ENCODE results near the gene CASKIN2.

CASKIN2 gene

GRCh38 chr17:75475851-75476250 is 39.5 kb downstream of the CASKIN2 start:
- Histone ChIP-seq H3K4me3 (ENCODE audit: insufficient read length, low read depth) (no peak overlapping the region), H3K27me3 (ENCODE audit: insufficient read depth, insufficient read length) (no peaks in the 10 kb centered on the region), H3K9ac (ENCODE audit: insufficient read length, low read depth) (no peak overlapping the region), H3K4me1 (ENCODE audit: insufficient read depth, insufficient read length) (peaks cover 20% of the 10 kb centered on the region), H3K9me3 (ENCODE audit: insufficient read depth, low read length) (no peaks in the 10 kb centered on the region), H3K36me3 (ENCODE audit: insufficient read depth, insufficient read length, low read length) (peaks cover 53% of the 10 kb centered on the region)
- TF ChIP-seq YY1 (IDR thresholded peaks at IDR 0.05; ENCODE audit: insufficient read depth, insufficient read length) (no peak), SUZ12 (IDR thresholded peaks at IDR 0.05; ENCODE audit: extremely low read depth, insufficient read depth, insufficient read length) (no peak), ZNF274 (IDR thresholded peaks at IDR 0.05; ENCODE audit: low read depth, low read length) (no peak)
- DNase-seq (ENCODE audit: low read depth, low spot score) = no peak

GRCh38 chr17:75475144-75475835 is 40.0 kb downstream of the CASKIN2 start:
- Histone ChIP-seq H3K9ac (ENCODE audit: insufficient read length, low read depth) (no peak overlapping the region), H3K4me1 (ENCODE audit: insufficient read depth, insufficient read length) (peaks cover 15% of the 10 kb centered on the region), H3K36me3 (ENCODE audit: insufficient read depth, insufficient read length, low read length) (peaks cover 50% of the 10 kb centered on the region), H3K9me3 (ENCODE audit: insufficient read depth, low read length) (no peaks in the 10 kb centered on the region), H3K27me3 (ENCODE audit: insufficient read depth, insufficient read length) (no peaks in the 10 kb centered on the region), H3K4me3 (ENCODE audit: insufficient read length, low read depth) (no peak overlapping the region)
- no peak for TF ChIP-seq SUZ12 (IDR thresholded peaks at IDR 0.05; ENCODE audit: extremely low read depth, insufficient read depth, insufficient read length)
- TF ChIP-seq ZNF274 (IDR thresholded peaks at IDR 0.05; ENCODE audit: low read depth, low read length) = no peak
- TF ChIP-seq YY1 (IDR thresholded peaks at IDR 0.05; ENCODE audit: insufficient read depth, insufficient read length) = no peak
- no peak for DNase-seq (ENCODE audit: low read depth, low spot score)

GRCh38 chr17:75474736-75475135 is 40.6 kb downstream of the CASKIN2 start:
- Histone ChIP-seq H3K27me3 (ENCODE audit: insufficient read depth, insufficient read length) (no peaks in the 10 kb centered on the region), H3K4me3 (ENCODE audit: insufficient read length, low read depth) (no peak overlapping the region), H3K9ac (ENCODE audit: insufficient read length, low read depth) (no peak overlapping the region), H3K36me3 (ENCODE audit: insufficient read depth, insufficient read length, low read length) (peaks cover 46% of the 10 kb centered on the region), H3K4me1 (ENCODE audit: insufficient read depth, insufficient read length) (peaks cover 9% of the 10 kb centered on the region), H3K9me3 (ENCODE audit: insufficient read depth, low read length) (no peaks in the 10 kb centered on the region)
- no peak for DNase-seq (ENCODE audit: low read depth, low spot score)
- no peak for TF ChIP-seq SUZ12 (IDR thresholded peaks at IDR 0.05; ENCODE audit: extremely low read depth, insufficient read depth, insufficient read length)
- no peak for TF ChIP-seq YY1 (IDR thresholded peaks at IDR 0.05; ENCODE audit: insufficient read depth, insufficient read length)
- no peak for TF ChIP-seq ZNF274 (IDR thresholded peaks at IDR 0.05; ENCODE audit: low read depth, low read length)

GRCh38 chr17:75473246-75473645 is 42.1 kb downstream of the CASKIN2 start:
- TF ChIP-seq YY1 (IDR thresholded peaks at IDR 0.05; ENCODE audit: insufficient read depth, insufficient read length) (no peak), SUZ12 (IDR thresholded peaks at IDR 0.05; ENCODE audit: extremely low read depth, insufficient read depth, insufficient read length) (no peak), ZNF274 (IDR thresholded peaks at IDR 0.05; ENCODE audit: low read depth, low read length) (no peak)
- peaks cover 3% of the 10 kb centered on the region for H3K4me1 ChIP-seq (ENCODE audit: insufficient read depth, insufficient read length)
- H3K36me3 ChIP-seq (ENCODE audit: insufficient read depth, insufficient read length, low read length) = peaks cover 50% of the 10 kb centered on the region
- no peaks in the 10 kb centered on the region for H3K27me3 ChIP-seq (ENCODE audit: insufficient read depth, insufficient read length)
- H3K9ac ChIP-seq (ENCODE audit: insufficient read length, low read depth) = no peak overlapping the region
- no peak for DNase-seq (ENCODE audit: low read depth, low spot score)
- no peak overlapping the region for H3K4me3 ChIP-seq (ENCODE audit: insufficient read length, low read depth)
- H3K9me3 ChIP-seq (ENCODE audit: insufficient read depth, low read length) = no peaks in the 10 kb centered on the region

DNA sequence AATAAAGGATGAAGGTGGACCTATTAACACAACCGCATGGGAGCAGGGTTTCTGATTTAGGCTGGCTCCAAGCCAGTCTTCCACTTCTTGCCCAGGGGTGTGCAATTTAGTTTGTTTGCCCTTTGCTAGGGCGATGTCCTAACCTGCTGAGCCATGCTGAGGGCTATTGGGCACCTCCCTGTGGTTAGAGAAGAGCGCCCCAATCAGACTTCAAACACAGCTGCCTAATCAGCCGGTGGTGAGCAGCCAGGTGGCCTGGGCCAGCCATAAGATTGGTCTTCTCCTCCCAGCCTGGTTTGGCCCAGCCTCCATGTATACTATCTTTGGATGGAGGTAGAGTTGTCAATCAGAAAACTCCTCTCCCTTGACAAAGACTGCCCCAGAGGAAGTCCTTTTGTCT is 43.2 kb downstream of the CASKIN2 start:
- Histone ChIP-seq H3K36me3 (ENCODE audit: insufficient read depth, insufficient read length, low read length) (peaks cover 45% of the 10 kb centered on the region), H3K27me3 (ENCODE audit: insufficient read depth, insufficient read length) (no peaks in the 10 kb centered on the region), H3K4me3 (ENCODE audit: insufficient read length, low read depth) (no peak overlapping the region), H3K4me1 (ENCODE audit: insufficient read depth, insufficient read length) (peaks cover 3% of the 10 kb centered on the region), H3K9me3 (ENCODE audit: insufficient read depth, low read length) (no peaks in the 10 kb centered on the region), H3K9ac (ENCODE audit: insufficient read length, low read depth) (no peak overlapping the region)
- DNase-seq (ENCODE audit: low read depth, low spot score) = no peak
- no peak for TF ChIP-seq SUZ12 (IDR thresholded peaks at IDR 0.05; ENCODE audit: extremely low read depth, insufficient read depth, insufficient read length)
- no peak for TF ChIP-seq YY1 (IDR thresholded peaks at IDR 0.05; ENCODE audit: insufficient read depth, insufficient read length)
- no peak for TF ChIP-seq ZNF274 (IDR thresholded peaks at IDR 0.05; ENCODE audit: low read depth, low read length)

- TF ChIP-seq SUZ12 (IDR thresholded peaks at IDR 0.05; ENCODE audit: extremely low read depth, insufficient read depth, insufficient read length) (no peak), ZNF274 (IDR thresholded peaks at IDR 0.05; ENCODE audit: low read depth, low read length) (no peak), YY1 (IDR thresholded peaks at IDR 0.05; ENCODE audit: insufficient read depth, insufficient read length) (no peak)
- H3K9ac ChIP-seq (ENCODE audit: insufficient read length, low read depth) = no peak overlapping the region
- H3K27me3 ChIP-seq (ENCODE audit: insufficient read depth, insufficient read length) = no peaks in the 10 kb centered on the region
- H3K36me3 ChIP-seq (ENCODE audit: insufficient read depth, insufficient read length, low read length) = peaks cover 40% of the 10 kb centered on the region
- H3K9me3 ChIP-seq (ENCODE audit: insufficient read depth, low read length) = no peaks in the 10 kb centered on the region
- peaks cover 3% of the 10 kb centered on the region for H3K4me1 ChIP-seq (ENCODE audit: insufficient read depth, insufficient read length)
- DNase-seq (ENCODE audit: low read depth, low spot score) = no peak
- no peak overlapping the region for H3K4me3 ChIP-seq (ENCODE audit: insufficient read length, low read depth)
Measured at GRCh38 chr17:75471207-75471606, 44.1 kb downstream of the CASKIN2 start.

- no peak for DNase-seq (ENCODE audit: low read depth, low spot score)
- no peaks in the 10 kb centered on the region for H3K9me3 ChIP-seq (ENCODE audit: insufficient read depth, low read length)
- H3K36me3 ChIP-seq (ENCODE audit: insufficient read depth, insufficient read length, low read length) = peaks cover 26% of the 10 kb centered on the region
- H3K4me3 ChIP-seq (ENCODE audit: insufficient read length, low read depth) = no peak overlapping the region
- H3K9ac ChIP-seq (ENCODE audit: insufficient read length, low read depth) = no peak overlapping the region
- H3K27me3 ChIP-seq (ENCODE audit: insufficient read depth, insufficient read length) = no peaks in the 10 kb centered on the region
- TF ChIP-seq ZNF274 (IDR thresholded peaks at IDR 0.05; ENCODE audit: low read depth, low read length) = no peak
- no peak for TF ChIP-seq YY1 (IDR thresholded peaks at IDR 0.05; ENCODE audit: insufficient read depth, insufficient read length)
- no peak for TF ChIP-seq SUZ12 (IDR thresholded peaks at IDR 0.05; ENCODE audit: extremely low read depth, insufficient read depth, insufficient read length)
- H3K4me1 ChIP-seq (ENCODE audit: insufficient read depth, insufficient read length) = no peaks in the 10 kb centered on the region
Measured at GRCh38 chr17:75468779-75469373, 46.5 kb downstream of the CASKIN2 start.
